Ovary (tissue), 3 donors: ENCODE data around the gene CHML.

Experiments
- CTCF ChIP-seq, 3 donors: fragments of 450-650 bp in 2 of 3; fragments of 200-600 bp in 1 of 3; IDR thresholded peaks; one replicate each; pipeline versions ENCODE4 v1.5.1 to v1.8.0; 2016 to 2022; ENCODE audit warnings: antibody characterized with exemption in 3 of 3, mild to moderate bottlenecking in 1 of 3
- POLR2A ChIP-seq: fragments of 450-650 bp; IDR thresholded peaks from one replicate; pipeline ENCODE4 v1.6.1; 2017; ENCODE audit warnings: antibody characterized with exemption, mild to moderate bottlenecking, moderate library complexity
- donor health status: DM: no; HTN: no; CAD: no.

GRCh38 chr1:241666419-241666818, 26.2 kb upstream of the CHML start:
- no peak for TF ChIP-seq CTCF (IDR thresholded peaks at IDR 0.05)
- no peak for TF ChIP-seq POLR2A
